Endothelial cell of umbilical vein (primary cell): ENCODE data around the gene HPRT1. TPM values are rescaled to one million over a fixed set of nuclear protein-coding genes. Genes with fewer than 3 reads are reported as not detected.

Source experiments
- BruUV-seq: library from RNA; stranded (reverse); fragments of 400-500 nt; replicated peaks from 2 replicates; lab custom pipeline; 2021; lab: Mats Ljungman, UMichigan
- CTCF ChIA-PET: fragments of 300-600, 350-600 bp; sonication (Branson Sonifier 250); formaldehyde crosslinking; loops from one replicate; lab custom pipeline; 2021; ENCODE audit warnings: antibody characterized with exemption, inconsistent platforms; lab: Charles Lee
- POLR2A ChIA-PET: fragments of 300-600, 350-600 bp; sonication (Branson Sonifier 250); formaldehyde crosslinking; loops from one replicate; lab custom pipeline; 2021; ENCODE audit warnings: antibody characterized with exemption, inconsistent platforms; lab: Charles Lee
- DNase-seq: peaks from one replicate; pipeline ENCODE4 v3.0.0-alpha.2; 2011; ENCODE audit warnings: low read depth, low spot score
- FAIRE-seq: peaks from 2 replicates; lab custom pipeline; 2011; peaks lifted over from hg19 to GRCh38; lab: Jason Lieb, UNC
- H2AFZ ChIP-seq: 2 replicates; pipeline ENCODE4 v1.6.0; 2012; ENCODE audit warnings: low read depth, low read length, control low read depth, inconsistent platforms
- H3K27ac ChIP-seq: 2 replicates; pipeline ENCODE4 v1.5.1; 2011; ENCODE audit warnings: low read depth, mild to moderate bottlenecking, control low read depth, low read length, moderate library complexity; ENCODE audit not compliant: insufficient read depth
- H3K27me3 ChIP-seq, 2 experiments: 2 replicates each; pipeline versions ENCODE4 v1.6.0 to v1.6.1; 2011; ENCODE audit warnings: low read length in 2 of 2, mixed read lengths in 1 of 2; ENCODE audit not compliant: control insufficient read depth in 2 of 2, insufficient read depth in 2 of 2
- H3K36me3 ChIP-seq, 2 experiments: 2 replicates in 1 of 2; 3 replicates in 1 of 2; pipeline ENCODE4 v1.5.1; 2011; ENCODE audit warnings: low read length in 2 of 2, mild to moderate bottlenecking in 1 of 2, moderate library complexity in 1 of 2; ENCODE audit not compliant: control insufficient read depth in 2 of 2, insufficient read depth in 2 of 2; ENCODE audit errors: extremely low read depth in 1 of 2
- H3K4me1 ChIP-seq: 3 replicates; pipeline ENCODE4 v1.5.1; 2011; ENCODE audit warnings: mild to moderate bottlenecking, low read length; ENCODE audit not compliant: control insufficient read depth, insufficient read depth; ENCODE audit errors: extremely low read depth
- H3K4me2 ChIP-seq: 2 replicates; pipeline ENCODE4 v1.6.1; 2011; ENCODE audit warnings: low read length, control low read depth, mixed read lengths; ENCODE audit not compliant: insufficient read depth
- H3K4me3 ChIP-seq, 3 experiments: fragments of 200-600 bp in 1 of 3; sonication (generic), shearing (Covaris generic) in 1 of 3; replicated peaks in 1 of 3; 2 replicates each; pipeline ENCODE4 v1.5.1; 2011 to 2016; ENCODE audit warnings: control low read depth in 3 of 3, low read length in 3 of 3, mild to moderate bottlenecking in 2 of 3, inconsistent platforms in 1 of 3, low read depth in 1 of 3, moderate library complexity in 1 of 3; ENCODE audit not compliant: insufficient read depth in 1 of 3
- H3K79me2 ChIP-seq: 2 replicates; pipeline ENCODE4 v1.6.0; 2012; ENCODE audit warnings: low read length, inconsistent platforms; ENCODE audit not compliant: control insufficient read depth, insufficient read depth
- H3K9ac ChIP-seq: replicated peaks from 2 replicates; pipeline ENCODE3; 2011; ENCODE audit warnings: low read length, control low read depth; ENCODE audit not compliant: insufficient read depth; ENCODE audit errors: extremely low read depth
- H3K9me1 ChIP-seq: replicated peaks from 3 replicates; pipeline ENCODE4 v1.6.0; 2011; ENCODE audit warnings: mild to moderate bottlenecking, low read length; ENCODE audit not compliant: control insufficient read depth, insufficient read depth; ENCODE audit errors: extremely low read depth
- H3K9me3 ChIP-seq: replicated peaks from 2 replicates; pipeline ENCODE4 v1.5.1; 2012; ENCODE audit warnings: low read length, inconsistent platforms; ENCODE audit not compliant: control insufficient read depth, insufficient read depth
- H4K20me1 ChIP-seq: replicated peaks from 2 replicates; pipeline ENCODE3; 2011; ENCODE audit warnings: mild to moderate bottlenecking, low read length; ENCODE audit not compliant: control insufficient read depth, insufficient read depth; ENCODE audit errors: extremely low read depth
- EZH2 ChIP-seq: IDR thresholded peaks from 2 replicates; pipeline ENCODE4 v1.6.1; 2012; ENCODE audit warnings: borderline replicate concordance, low read depth, mild to moderate bottlenecking, moderate library complexity, low read length, inconsistent platforms; ENCODE audit not compliant: severe bottlenecking
- FOS ChIP-seq: IDR thresholded peaks from 2 replicates; pipeline ENCODE4 v1.6.1; 2011; ENCODE audit warnings: mild to moderate bottlenecking, low read length, moderate library complexity, borderline replicate concordance; ENCODE audit not compliant: insufficient read depth
- GATA2 ChIP-seq: IDR thresholded peaks from 2 replicates; pipeline ENCODE4 v1.7.0; 2011; ENCODE audit warnings: low read depth, mild to moderate bottlenecking, moderate library complexity, mixed read lengths, low read length; ENCODE audit not compliant: insufficient read length, insufficient read depth
- JUN ChIP-seq: IDR thresholded peaks from 2 replicates; pipeline ENCODE4 v1.6.1; 2011; ENCODE audit warnings: borderline replicate concordance, low read depth; ENCODE audit not compliant: insufficient read length, insufficient read depth
- MAX ChIP-seq: IDR thresholded peaks from 2 replicates; pipeline ENCODE4 v1.6.1; 2011; ENCODE audit not compliant: insufficient read depth, insufficient read length
- MYC ChIP-seq: IDR thresholded peaks from one replicate; pipeline ENCODE4 v1.6.1; 2011; ENCODE audit warnings: mild to moderate bottlenecking, low read depth, low read length
- POLR2A ChIP-seq: IDR thresholded peaks from 2 replicates; pipeline ENCODE4 v1.6.1; 2012; ENCODE audit warnings: low read depth, mild to moderate bottlenecking, control low read depth, low read length
- POLR2AphosphoS5 ChIP-seq: IDR thresholded peaks from 2 replicates; pipeline ENCODE4 v1.6.1; 2012; ENCODE audit warnings: low read depth, mild to moderate bottlenecking, control low read depth, low read length, moderate library complexity; ENCODE audit not compliant: insufficient read depth
- dilution Hi-C: fragments of 300-500 bp; cut with MboI; formaldehyde crosslinking; loops from one replicate; pipeline ENCODE4 v1.15.0; 2019; ENCODE audit warnings: low sequenced_read_pairs; ENCODE audit not compliant: extremely low pct_ligation_motif_present
- intact Hi-C: fragments of 100-400 bp; cut with micrococcal nuclease; formaldehyde crosslinking; loops from one replicate; pipeline ENCODE4 v1.10.0; 2022
- polyA plus RNA-seq, 4 experiments: library from polyadenylated mRNA; depleted of rRNA in 3 of 4; stranded (reverse) in 3 of 4; unstranded in 1 of 4; fragments of >200 nt; gene quantifications; 2 replicates each; pipeline versions ENCODE4 v1.2.1 to v1.2.3, GENCODE V29; 2011 to 2012; ENCODE audit warnings: missing spikeins in 1 of 4
- total RNA-seq: library from RNA; stranded (reverse); gene quantifications from 2 replicates; pipeline ENCODE4 v1.2.3, GENCODE V29; 2021
- TF ChIP-seq, protein P1 (sequence below), 2 donors: IDR thresholded peaks; 1 replicate in 1 of 2; 2 replicates in 1 of 2; pipeline ENCODE4 v1.5.1; 2011; ENCODE audit warnings: low read length in 2 of 2, mild to moderate bottlenecking in 2 of 2, moderate library complexity in 2 of 2, control low read depth in 1 of 2, inconsistent platforms in 1 of 2, low read depth in 1 of 2; ENCODE audit not compliant: insufficient read depth in 1 of 2; ENCODE audit errors: extremely low read depth in 1 of 2

Gene HPRT1
- total and polyA plus RNA-seq, 2 donors (not counting 3 experiments of a cell fraction or from before 2014, with no cell fraction given), result 19.2 to 51.0 TPM

- no peak overlapping the region for H3K4me3 ChIP-seq
- H3K27me3 ChIP-seq, result no peaks in the 10 kb centered on the region
- intact Hi-C loops (no loop called here), dilution Hi-C loops (no loop called here)
- POLR2A ChIA-PET, result no interaction called here
- no peak overlapping the region for H2AFZ ChIP-seq
- no peaks in the 10 kb centered on the region for H3K79me2 ChIP-seq
- no peaks in the 10 kb centered on the region for H3K36me3 ChIP-seq
- no peak overlapping the region for H3K4me2 ChIP-seq
- no peak for TF ChIP-seq MYC
- no peak for TF ChIP-seq FOS
- no peak for TF ChIP-seq MAX
- TF ChIP-seq, protein P1, sequence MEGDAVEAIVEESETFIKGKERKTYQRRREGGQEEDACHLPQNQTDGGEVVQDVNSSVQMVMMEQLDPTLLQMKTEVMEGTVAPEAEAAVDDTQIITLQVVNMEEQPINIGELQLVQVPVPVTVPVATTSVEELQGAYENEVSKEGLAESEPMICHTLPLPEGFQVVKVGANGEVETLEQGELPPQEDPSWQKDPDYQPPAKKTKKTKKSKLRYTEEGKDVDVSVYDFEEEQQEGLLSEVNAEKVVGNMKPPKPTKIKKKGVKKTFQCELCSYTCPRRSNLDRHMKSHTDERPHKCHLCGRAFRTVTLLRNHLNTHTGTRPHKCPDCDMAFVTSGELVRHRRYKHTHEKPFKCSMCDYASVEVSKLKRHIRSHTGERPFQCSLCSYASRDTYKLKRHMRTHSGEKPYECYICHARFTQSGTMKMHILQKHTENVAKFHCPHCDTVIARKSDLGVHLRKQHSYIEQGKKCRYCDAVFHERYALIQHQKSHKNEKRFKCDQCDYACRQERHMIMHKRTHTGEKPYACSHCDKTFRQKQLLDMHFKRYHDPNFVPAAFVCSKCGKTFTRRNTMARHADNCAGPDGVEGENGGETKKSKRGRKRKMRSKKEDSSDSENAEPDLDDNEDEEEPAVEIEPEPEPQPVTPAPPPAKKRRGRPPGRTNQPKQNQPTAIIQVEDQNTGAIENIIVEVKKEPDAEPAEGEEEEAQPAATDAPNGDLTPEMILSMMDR (IDR thresholded peaks at IDR 0.05; ENCODE audit: extremely low read depth in 1 of 2, insufficient read depth in 1 of 2, low read depth in 1 of 2, low read length in 2 of 2), result no peak
- no peak for TF ChIP-seq GATA2
- TF ChIP-seq POLR2AphosphoS5, result no peak
- no peak for TF ChIP-seq JUN
- TF ChIP-seq EZH2, result no peak
- TF ChIP-seq POLR2A, result no peak
- H4K20me1 ChIP-seq, result no peaks in the 10 kb centered on the region
- H3K9me3 ChIP-seq, result no peaks in the 10 kb centered on the region
- H3K27ac ChIP-seq, result no peak overlapping the region
- CTCF ChIA-PET, result no interaction called here
- peaks cover 8% of the 10 kb centered on the region for H3K4me1 ChIP-seq
- no peak for FAIRE-seq
- no peak overlapping the region for H3K9ac ChIP-seq
- BruUV-seq, result no TSS peak
- DNase-seq, result no peak
- no peaks in the 10 kb centered on the region for H3K9me1 ChIP-seq
Measured at GRCh38 chrX:134435894-134436293, 24.1 kb upstream of the HPRT1 start.
